ENCODE data around the gene KLHDC7B.

GRCh38 chr22:50576070-50576469 is 30.4 kb downstream of the KLHDC7B start:
- TF ChIP-seq CTCF (conservative IDR thresholded peaks at IDR 0.05; ENCODE audit: low read depth, low read length) (peak; percentile 50), EZH2 (IDR thresholded peaks at IDR 0.05; ENCODE audit: borderline replicate concordance, low read depth, low read length, poor library complexity, severe bottlenecking) (no peak)

All from A673 (cell line).